Colonic mucosa (tissue), 4 donors: ENCODE measurements around the gene WDR77. TPM values are rescaled to one million over a fixed set of nuclear protein-coding genes. Genes with fewer than 3 reads are reported as not detected.

ENCODE experiments used
- DNase-seq: peaks from one replicate; pipeline ENCODE4 v3.0.0-alpha.2; 2020
- H3K27ac ChIP-seq: fragments of 200-600 bp; one replicate; pipeline ENCODE4 v1.8.0; 2021
- H3K27me3 ChIP-seq: fragments of 200-600 bp; one replicate; pipeline ENCODE4 v1.8.0; 2021
- H3K36me3 ChIP-seq: fragments of 200-600 bp; one replicate; pipeline ENCODE4 v1.8.0; 2021
- H3K4me1 ChIP-seq: fragments of 200-600 bp; one replicate; pipeline ENCODE4 v1.8.0; 2021; ENCODE audit warnings: mild to moderate bottlenecking
- H3K4me3 ChIP-seq: fragments of 200-600 bp; one replicate; pipeline ENCODE4 v1.8.0; 2021
- H3K9ac ChIP-seq, 2 donors: one replicate each; pipeline ENCODE4 v1.7.0; 2013; ENCODE audit warnings: control low read depth in 2 of 2, low read depth in 2 of 2, low read length in 2 of 2
- H3K9me3 ChIP-seq: fragments of 200-600 bp; one replicate; pipeline ENCODE4 v1.8.0; 2021
- intact Hi-C: fragments of 100-400 bp; cut with DNase I; formaldehyde crosslinking; loops from one replicate; pipeline ENCODE4 v1.14.1; 2022
- total RNA-seq, 2 donors: library from RNA; stranded (reverse); fragmentation: NEBNext Ultra II Directional in 1 of 2; extraction: Animal tissue kit (Norgen Biotek cat#: 25700) in 1 of 2; gene quantifications; one replicate each; pipeline ENCODE4 v1.2.1, GENCODE V29; 2021
- TF ChIP-seq, protein P1 (sequence below): fragments of 200-600 bp; IDR thresholded peaks from one replicate; pipeline ENCODE4 v1.8.0; 2022; ENCODE audit warnings: antibody characterized with exemption, mild to moderate bottlenecking
- donor health status: healthy.
- donor health status: DM: no; HTN: no; CAD: no.
- donor health status: DM: no; HTN: no; CAD: no.

Gene WDR77
- 10 to 100 TPM; 19.9 to 42.0 TPM for total RNA-seq

DNA sequence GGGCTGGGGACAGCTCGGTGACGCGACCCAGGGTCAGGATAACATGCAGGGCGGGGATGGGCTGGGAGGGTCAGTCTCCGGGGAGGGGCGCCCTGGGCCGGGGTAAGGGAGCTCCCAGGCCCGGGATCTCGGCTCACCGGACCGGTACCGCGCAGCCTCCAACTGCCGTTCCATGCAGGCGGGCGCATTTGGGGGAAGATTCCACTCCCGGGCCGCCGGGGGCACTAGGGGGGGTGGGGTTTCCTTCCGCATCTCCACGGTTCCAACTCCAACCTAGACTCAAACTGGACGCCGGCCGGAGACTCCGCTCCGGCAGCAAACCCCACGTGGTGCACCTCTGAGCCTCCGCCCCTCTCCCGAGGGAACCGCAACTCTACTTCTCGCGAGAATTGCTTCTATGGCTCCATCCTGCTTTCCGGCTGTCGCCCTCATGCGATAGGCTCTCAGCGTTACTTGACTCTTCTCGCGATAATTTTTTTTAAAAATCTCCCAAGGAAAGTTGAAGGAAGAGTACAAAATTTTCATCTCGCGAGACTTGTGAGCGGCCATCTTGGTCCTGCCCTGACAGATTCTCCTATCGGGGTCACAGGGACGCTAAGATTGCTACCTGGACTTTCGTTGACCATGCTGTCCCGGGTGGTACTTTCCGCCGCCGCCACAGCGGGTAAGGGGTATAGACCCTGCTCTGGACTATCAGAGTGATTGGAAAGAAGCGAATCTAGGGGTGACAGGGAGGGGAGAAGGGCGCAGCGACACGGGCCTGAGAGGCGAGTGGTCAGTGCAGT, at the start of gene WDR77, which contains the start of gene ATP5PB:
WDR77 (minus strand) TSS at position 339 of the 785 bp plus-strand sequence; CDS start at position 252, 87 bp downstream.
ATP5PB (plus strand) TSS at position 547 of the 785 bp plus-strand sequence; CDS start at position 625, 78 bp downstream.
- TF ChIP-seq, protein P1, sequence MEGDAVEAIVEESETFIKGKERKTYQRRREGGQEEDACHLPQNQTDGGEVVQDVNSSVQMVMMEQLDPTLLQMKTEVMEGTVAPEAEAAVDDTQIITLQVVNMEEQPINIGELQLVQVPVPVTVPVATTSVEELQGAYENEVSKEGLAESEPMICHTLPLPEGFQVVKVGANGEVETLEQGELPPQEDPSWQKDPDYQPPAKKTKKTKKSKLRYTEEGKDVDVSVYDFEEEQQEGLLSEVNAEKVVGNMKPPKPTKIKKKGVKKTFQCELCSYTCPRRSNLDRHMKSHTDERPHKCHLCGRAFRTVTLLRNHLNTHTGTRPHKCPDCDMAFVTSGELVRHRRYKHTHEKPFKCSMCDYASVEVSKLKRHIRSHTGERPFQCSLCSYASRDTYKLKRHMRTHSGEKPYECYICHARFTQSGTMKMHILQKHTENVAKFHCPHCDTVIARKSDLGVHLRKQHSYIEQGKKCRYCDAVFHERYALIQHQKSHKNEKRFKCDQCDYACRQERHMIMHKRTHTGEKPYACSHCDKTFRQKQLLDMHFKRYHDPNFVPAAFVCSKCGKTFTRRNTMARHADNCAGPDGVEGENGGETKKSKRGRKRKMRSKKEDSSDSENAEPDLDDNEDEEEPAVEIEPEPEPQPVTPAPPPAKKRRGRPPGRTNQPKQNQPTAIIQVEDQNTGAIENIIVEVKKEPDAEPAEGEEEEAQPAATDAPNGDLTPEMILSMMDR, result no peak
- H3K36me3 ChIP-seq, result no peaks in the 10 kb centered on the region
- peak; percentile 96 for DNase-seq
- intact Hi-C loops, result no loop called here
- peak within 1 kb of the TSS; percentile 63 for H3K4me3 ChIP-seq
- no peaks in the 10 kb centered on the region for H3K9me3 ChIP-seq
- peak within 1 kb of the TSS; percentile 97 to 98 for H3K9ac ChIP-seq
- no peaks in the 10 kb centered on the region for H3K27me3 ChIP-seq
- H3K4me1 ChIP-seq, result no peaks in the 10 kb centered on the region
- H3K27ac ChIP-seq, result peak within 1 kb of the TSS; percentile 68

DNA sequence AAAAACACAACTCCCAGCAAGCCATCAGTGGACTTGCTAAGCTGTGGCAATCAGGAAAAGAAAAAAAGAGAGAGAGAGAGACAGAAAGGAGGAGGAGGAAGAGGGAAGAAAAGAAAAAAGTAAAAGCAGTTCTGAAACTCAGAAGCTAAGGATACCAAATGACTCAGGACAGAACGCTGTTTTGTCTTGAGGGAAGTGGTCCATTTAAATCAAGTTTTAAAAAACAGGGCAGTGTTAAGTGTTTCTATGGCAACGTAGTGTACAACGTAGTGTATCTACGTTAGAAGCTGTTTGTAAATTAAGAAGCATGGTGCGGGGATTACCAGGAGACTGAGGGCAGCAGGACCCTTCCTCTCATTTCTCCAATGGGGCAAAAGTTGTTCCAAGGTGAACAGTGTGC, 48.5 kb upstream of the WDR77 start:
- TF ChIP-seq, protein P1, result no peak
- H3K9ac ChIP-seq, result no peak overlapping the region
- no peaks in the 10 kb centered on the region for H3K9me3 ChIP-seq
- intact Hi-C loops, result no loop called here
- H3K27ac ChIP-seq, result no peak overlapping the region
- no peaks in the 10 kb centered on the region for H3K27me3 ChIP-seq
- no peak overlapping the region for H3K4me3 ChIP-seq
- no peak for DNase-seq
- no peaks in the 10 kb centered on the region for H3K4me1 ChIP-seq
- H3K36me3 ChIP-seq, result no peaks in the 10 kb centered on the region

DNA sequence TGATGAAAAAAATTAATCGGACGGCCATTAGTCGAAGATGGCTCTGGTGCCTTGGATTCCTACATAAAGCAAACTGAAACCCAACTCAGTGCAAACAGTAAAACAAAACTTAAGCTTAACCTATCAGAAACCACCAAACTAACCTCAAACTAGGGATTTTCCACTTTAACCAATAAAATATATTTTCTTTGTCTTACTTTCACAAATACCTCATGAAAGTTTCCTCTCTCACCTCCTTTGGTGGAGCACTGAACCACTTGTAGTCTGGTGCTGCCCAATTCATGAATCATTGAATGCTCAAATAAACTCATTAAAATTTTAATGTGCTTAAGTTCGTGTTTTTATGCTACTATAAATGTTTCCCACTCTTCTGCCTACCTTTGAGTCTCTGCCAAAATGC, 47.3 kb upstream of the WDR77 start:
- intact Hi-C loops, result no loop called here
- no peaks in the 10 kb centered on the region for H3K9me3 ChIP-seq
- no peak overlapping the region for H3K27ac ChIP-seq
- H3K36me3 ChIP-seq, result no peaks in the 10 kb centered on the region
- no peaks in the 10 kb centered on the region for H3K4me1 ChIP-seq
- DNase-seq, result no peak
- TF ChIP-seq, protein P1, result no peak
- H3K27me3 ChIP-seq, result no peaks in the 10 kb centered on the region
- no peak overlapping the region for H3K4me3 ChIP-seq
- H3K9ac ChIP-seq, result no peak overlapping the region

DNA sequence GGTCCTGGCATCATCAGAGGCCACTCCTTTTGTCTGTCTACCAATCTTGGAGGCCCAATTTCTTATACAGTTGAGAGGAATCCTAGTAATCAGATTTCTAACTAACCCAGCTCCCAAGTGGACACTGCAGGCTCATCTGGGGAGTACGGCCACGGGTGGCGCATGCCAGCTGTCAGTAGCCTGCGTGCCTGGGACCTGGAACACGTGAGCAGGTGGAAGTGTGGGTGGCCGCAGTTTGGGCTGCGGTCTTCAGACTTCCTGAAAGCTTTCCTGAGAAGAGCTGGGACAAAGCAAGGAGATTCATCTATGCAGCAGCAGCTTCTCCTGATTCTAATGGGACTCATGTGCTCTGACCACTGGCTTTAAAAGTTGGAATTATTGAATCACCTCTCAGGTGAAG, 42.0 kb upstream of the WDR77 start:
- no peak overlapping the region for H3K27ac ChIP-seq
- H3K4me1 ChIP-seq, result no peaks in the 10 kb centered on the region
- no peak overlapping the region for H3K9ac ChIP-seq
- H3K27me3 ChIP-seq, result no peaks in the 10 kb centered on the region
- no peak for DNase-seq
- no peaks in the 10 kb centered on the region for H3K36me3 ChIP-seq
- no peaks in the 10 kb centered on the region for H3K9me3 ChIP-seq
- H3K4me3 ChIP-seq, result no peak overlapping the region
- intact Hi-C loops, result no loop called here
- TF ChIP-seq, protein P1, result no peak

DNA sequence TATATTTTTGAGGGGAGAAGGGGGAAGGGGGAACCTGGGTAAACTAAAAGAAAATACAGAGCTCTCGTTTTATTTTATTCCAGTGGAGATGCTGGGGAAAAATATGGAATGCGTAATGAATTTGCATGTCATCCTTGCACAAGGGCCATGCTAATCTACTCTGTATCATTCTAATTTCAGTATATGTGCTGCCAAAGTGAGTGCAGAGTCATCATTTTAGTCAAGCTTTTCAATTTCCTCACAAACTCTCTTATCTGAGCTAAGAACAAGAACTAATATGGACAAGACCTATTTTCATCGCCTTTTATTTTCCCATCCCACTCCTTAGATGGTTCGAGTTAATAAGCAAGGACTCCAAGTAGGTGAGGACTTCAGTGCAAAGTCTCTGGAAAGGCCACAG, 41.2 kb upstream of the WDR77 start:
- H3K9me3 ChIP-seq, result no peaks in the 10 kb centered on the region
- intact Hi-C loops, result no loop called here
- no peaks in the 10 kb centered on the region for H3K36me3 ChIP-seq
- TF ChIP-seq, protein P1, result no peak
- no peaks in the 10 kb centered on the region for H3K27me3 ChIP-seq
- H3K4me1 ChIP-seq, result no peaks in the 10 kb centered on the region
- no peak overlapping the region for H3K4me3 ChIP-seq
- no peak for DNase-seq
- no peak overlapping the region for H3K27ac ChIP-seq
- no peak overlapping the region for H3K9ac ChIP-seq
